ENCODE data around the gene MOV10.

GRCh38 chr1:112687785-112688496, 13.5 kb downstream of the MOV10 start:
- TF ChIP-seq CTCF (IDR thresholded peaks at IDR 0.05) (no peak), POLR2A (IDR thresholded peaks at IDR 0.05) (no peak)
